Measurements from ENCODE around the gene PDGFD.
"Not testable (repeated sequence)": the region's sequence is repeated elsewhere in the genome, so short reads cannot be mapped to it uniquely, and the experiment has no call there.

PDGFD gene

GRCh38 chr11:104054911-104055529 lies 108.9 kb downstream of the PDGFD start:
- DNase-seq (ENCODE audit: low spot score), result no peak

GRCh38 chr11:104053743-104054478 lies 110.0 kb downstream of the PDGFD start:
- DNase-seq (ENCODE audit: low spot score), result no peak

GRCh38 chr11:104051778-104052177 lies 112.2 kb downstream of the PDGFD start:
- DNase-seq (ENCODE audit: low spot score), result no peak

GRCh38 chr11:104049116-104049515 lies 114.8 kb downstream of the PDGFD start:
- no peak for DNase-seq (ENCODE audit: low spot score)

- not testable (repeated sequence) for DNase-seq (ENCODE audit: low spot score)
These were observed 117.1 kb downstream of the PDGFD start for GRCh38 chr11:104046858-104047257.

GRCh38 chr11:104046331-104046730 lies 117.6 kb downstream of the PDGFD start:
- no peak for DNase-seq (ENCODE audit: low spot score)

- no peak for DNase-seq (ENCODE audit: low spot score)
These were observed 120.2 kb downstream of the PDGFD start for GRCh38 chr11:104043678-104044239.

GRCh38 chr11:104043142-104043541 lies 120.8 kb downstream of the PDGFD start:
- DNase-seq (ENCODE audit: low spot score), result no peak

GRCh38 chr11:104041792-104042191 lies 122.2 kb downstream of the PDGFD start:
- no peak for DNase-seq (ENCODE audit: low spot score)

GRCh38 chr11:104036995-104037394 lies 127.0 kb downstream of the PDGFD start:
- DNase-seq (ENCODE audit: low spot score), result no peak

GRCh38 chr11:104036588-104036987 lies 127.4 kb downstream of the PDGFD start, which contains the start of gene DDI1:
Gene DDI1, plus strand, starts transcription at chr11:104036640. Its CDS starts 183 bp downstream, at chr11:104036823.
- DNase-seq (ENCODE audit: low spot score), result no peak

GRCh38 chr11:104033561-104033960 lies 130.4 kb downstream of the PDGFD start:
- no peak for DNase-seq (ENCODE audit: low spot score)

GRCh38 chr11:104033134-104033533 lies 130.8 kb downstream of the PDGFD start:
- DNase-seq (ENCODE audit: low spot score), result no peak

GRCh38 chr11:104028476-104029263 lies 135.3 kb downstream of the PDGFD start:
- no peak for DNase-seq (ENCODE audit: low spot score)

- no peak for DNase-seq (ENCODE audit: low spot score)
These were observed 139.4 kb downstream of the PDGFD start for GRCh38 chr11:104024572-104024971.

GRCh38 chr11:104015649-104016415 lies 148.1 kb downstream of the PDGFD start:
- DNase-seq (ENCODE audit: low spot score), result no peak

- DNase-seq (ENCODE audit: low spot score), result no peak
These were observed 152.9 kb downstream of the PDGFD start for GRCh38 chr11:104011044-104011443.

- no peak for DNase-seq (ENCODE audit: low spot score)
These were observed 154.2 kb downstream of the PDGFD start for GRCh38 chr11:104009744-104010143.

- DNase-seq (ENCODE audit: low spot score), result no peak
These were observed 158.6 kb downstream of the PDGFD start for GRCh38 chr11:104005234-104005855.

- DNase-seq (ENCODE audit: low spot score), result no peak
These were observed 160.5 kb downstream of the PDGFD start for GRCh38 chr11:104003491-104003890.

GRCh38 chr11:104001561-104002056 lies 162.3 kb downstream of the PDGFD start:
- no peak for DNase-seq (ENCODE audit: low spot score)
